Right lobe of liver (tissue), 6 donors: ENCODE data around the gene PGAM1. TPM values are rescaled to one million over a fixed set of nuclear protein-coding genes. Genes with fewer than 3 reads are reported as not detected.

ENCODE experiments used
- ATAC-seq, 4 donors: fragments of 200-7000 bp; cut with Tn5 transposase; one replicate each; pipeline ENCODE4 v1.9.1; 2020; ENCODE audit warnings: mild to moderate bottlenecking in 4 of 4, moderate library complexity in 4 of 4
- DNase-seq, 3 donors: peaks; one replicate each; pipeline ENCODE4 v3.0.0-alpha.2; 2020
- H3K27ac ChIP-seq, 3 donors: fragments of 200-600 bp; one replicate each; pipeline ENCODE4 v1.8.0; 2022
- H3K27me3 ChIP-seq, 2 donors: fragments of 200-600 bp; one replicate each; pipeline ENCODE4 v1.8.0; 2022
- H3K36me3 ChIP-seq, 4 donors: fragments of 200-600 bp; sonication (generic) in 1 of 4; one replicate each; pipeline versions ENCODE4 v1.5.1 to v1.8.0; 2017 to 2022; ENCODE audit warnings: control low read depth in 1 of 4
- H3K4me1 ChIP-seq, 4 donors: fragments of 200-600 bp; sonication (generic) in 1 of 4; one replicate each; pipeline versions ENCODE4 v1.5.1 to v1.8.0; 2017 to 2022; ENCODE audit warnings: control low read depth in 1 of 4
- H3K4me3 ChIP-seq, 3 donors: fragments of 200-600 bp; one replicate each; pipeline ENCODE4 v1.8.0; 2022
- H3K9me3 ChIP-seq, 4 donors: fragments of 200-600 bp; sonication (generic) in 1 of 4; one replicate each; pipeline versions ENCODE4 v1.5.1 to v1.8.0; 2017 to 2022; ENCODE audit warnings: control low read depth in 1 of 4
- POLR2A ChIP-seq: fragments of 450-650 bp; IDR thresholded peaks from one replicate; pipeline ENCODE4 v1.6.1; 2017; ENCODE audit warnings: antibody characterized with exemption, mild to moderate bottlenecking
- WGBS: methylation state at CpG from one replicate; pipeline ENCODE4 v1.1.6; 2018; ENCODE audit warnings: low coverage, low lambda C conversion rate; ENCODE audit not compliant: insufficient coverage; ENCODE audit errors: missing lambda C conversion rate; 5-methylcytosine and 5-hydroxymethylcytosine counted together
- intact Hi-C, 2 donors: fragments of 100-400 bp; cut with DNase I; formaldehyde crosslinking; loops; one replicate each; pipeline versions ENCODE4 v1.11.2 to v1.14.1; 2022
- total RNA-seq, 6 experiments: library from RNA; depleted of rRNA in 2 of 6; stranded (reverse); fragments of >200 nt in 2 of 6; fragmentation: NEBNext Ultra II Directional in 3 of 6; extraction: Animal tissue kit (Norgen Biotek cat#: 25700) in 3 of 6; gene quantifications; one replicate each; pipeline versions ENCODE4 v1.1.0 to v1.2.4, GENCODE V29; 2016 to 2023
- TF ChIP-seq, protein P1 (sequence below), 4 donors: fragments of 200-600 bp in 3 of 4; fragments of 450-650 bp in 1 of 4; IDR thresholded peaks; one replicate each; pipeline versions ENCODE4 v1.5.1 to v1.8.0; 2016 to 2022; ENCODE audit warnings: antibody characterized with exemption in 4 of 4, mild to moderate bottlenecking in 2 of 4
- donor health status: DM: no; HTN: yes; CAD: no.
- donor health status: DM: no; HTN: no; CAD: no.
- donor health status: DM: no; HTN: no; CAD: no.
- donor health status: DM: no; HTN: yes; CAD: no.
- donor health status: DM: no; HTN: yes; CAD: no.

PGAM1 gene
- total RNA-seq, 6 experiments from 2014 or later: 100 to 228 (median 162) TPM

DNA sequence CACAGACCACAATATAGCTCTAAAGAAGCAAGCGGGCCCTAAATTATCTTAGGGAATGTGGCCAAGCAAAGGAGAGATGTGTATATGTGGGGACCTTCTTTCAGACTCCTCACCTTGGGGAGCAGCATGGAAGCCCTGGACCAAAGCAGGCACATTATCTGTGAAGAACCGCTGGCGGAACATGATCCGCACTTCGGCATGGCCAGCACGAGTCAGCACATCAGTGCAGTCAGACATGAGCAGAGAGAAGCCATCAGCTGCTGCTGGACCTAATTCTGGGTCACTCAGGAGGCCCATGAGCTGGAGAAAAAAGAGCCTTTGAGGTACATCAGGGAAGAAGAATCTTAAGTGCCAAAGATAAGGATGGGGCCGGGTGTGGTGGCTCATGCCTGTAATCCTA is 33.9 kb downstream of the PGAM1 start:
- no peaks in the 10 kb centered on the region for H3K27me3 ChIP-seq
- peaks cover 6 to 77% (median 42%) of the 10 kb centered on the region in 4 donors for H3K36me3 ChIP-seq
- no peaks in the 10 kb centered on the region for H3K9me3 ChIP-seq
- WGBS: 74% methylated on average over 6 of the region's 7 CpGs
- H3K4me3 ChIP-seq: no peak overlapping the region
- no peak for ATAC-seq
- peaks cover 0 to 6% (median 1%) of the 10 kb centered on the region in 4 donors for H3K4me1 ChIP-seq
- TF ChIP-seq, protein P1, sequence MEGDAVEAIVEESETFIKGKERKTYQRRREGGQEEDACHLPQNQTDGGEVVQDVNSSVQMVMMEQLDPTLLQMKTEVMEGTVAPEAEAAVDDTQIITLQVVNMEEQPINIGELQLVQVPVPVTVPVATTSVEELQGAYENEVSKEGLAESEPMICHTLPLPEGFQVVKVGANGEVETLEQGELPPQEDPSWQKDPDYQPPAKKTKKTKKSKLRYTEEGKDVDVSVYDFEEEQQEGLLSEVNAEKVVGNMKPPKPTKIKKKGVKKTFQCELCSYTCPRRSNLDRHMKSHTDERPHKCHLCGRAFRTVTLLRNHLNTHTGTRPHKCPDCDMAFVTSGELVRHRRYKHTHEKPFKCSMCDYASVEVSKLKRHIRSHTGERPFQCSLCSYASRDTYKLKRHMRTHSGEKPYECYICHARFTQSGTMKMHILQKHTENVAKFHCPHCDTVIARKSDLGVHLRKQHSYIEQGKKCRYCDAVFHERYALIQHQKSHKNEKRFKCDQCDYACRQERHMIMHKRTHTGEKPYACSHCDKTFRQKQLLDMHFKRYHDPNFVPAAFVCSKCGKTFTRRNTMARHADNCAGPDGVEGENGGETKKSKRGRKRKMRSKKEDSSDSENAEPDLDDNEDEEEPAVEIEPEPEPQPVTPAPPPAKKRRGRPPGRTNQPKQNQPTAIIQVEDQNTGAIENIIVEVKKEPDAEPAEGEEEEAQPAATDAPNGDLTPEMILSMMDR (IDR thresholded peaks at IDR 0.05): no peak
- TF ChIP-seq POLR2A: no peak
- no peak for DNase-seq
- no peak overlapping the region for H3K27ac ChIP-seq
- intact Hi-C loops: loop anchor here (5.0 to 10.0 kb wide), 2 partner anchors 85 to 92 kb away; no protein-coding TSS in a partner anchor

DNA sequence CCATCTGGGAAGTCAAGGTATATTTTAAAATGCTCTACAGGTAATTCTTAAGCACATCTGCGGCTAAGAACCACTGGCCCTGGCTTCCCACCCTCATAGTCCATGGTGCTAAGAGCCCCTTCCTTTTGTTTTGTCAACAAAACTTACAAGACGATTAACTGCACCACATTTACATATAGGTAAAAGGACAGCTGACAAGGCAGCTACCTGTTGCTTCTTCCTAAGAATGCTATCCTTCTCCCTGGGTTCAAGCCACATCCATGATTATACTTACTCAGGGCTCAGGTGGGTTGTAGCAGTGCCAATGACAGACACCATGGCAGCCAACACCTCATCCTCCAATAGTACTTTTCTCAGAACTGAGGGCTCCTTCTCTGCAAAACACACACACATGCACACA is 36.3 kb downstream of the PGAM1 start:
- no peak for ATAC-seq
- no peak for TF ChIP-seq POLR2A
- no peak overlapping the region for H3K4me3 ChIP-seq
- H3K27ac ChIP-seq: no peak overlapping the region
- H3K4me1 ChIP-seq: peaks cover 0 to 5% (median 0%) of the 10 kb centered on the region in 4 donors
- DNase-seq: no peak
- peaks cover 6 to 79% (median 45%) of the 10 kb centered on the region in 4 donors for H3K36me3 ChIP-seq
- 90% methylated on average over 2 of the region's 2 CpGs for WGBS
- H3K9me3 ChIP-seq: no peaks in the 10 kb centered on the region
- intact Hi-C loops: loop anchor here (5.0 to 10.0 kb wide), 2 partner anchors 82 to 90 kb away; no protein-coding TSS in a partner anchor
- H3K27me3 ChIP-seq: no peaks in the 10 kb centered on the region

DNA sequence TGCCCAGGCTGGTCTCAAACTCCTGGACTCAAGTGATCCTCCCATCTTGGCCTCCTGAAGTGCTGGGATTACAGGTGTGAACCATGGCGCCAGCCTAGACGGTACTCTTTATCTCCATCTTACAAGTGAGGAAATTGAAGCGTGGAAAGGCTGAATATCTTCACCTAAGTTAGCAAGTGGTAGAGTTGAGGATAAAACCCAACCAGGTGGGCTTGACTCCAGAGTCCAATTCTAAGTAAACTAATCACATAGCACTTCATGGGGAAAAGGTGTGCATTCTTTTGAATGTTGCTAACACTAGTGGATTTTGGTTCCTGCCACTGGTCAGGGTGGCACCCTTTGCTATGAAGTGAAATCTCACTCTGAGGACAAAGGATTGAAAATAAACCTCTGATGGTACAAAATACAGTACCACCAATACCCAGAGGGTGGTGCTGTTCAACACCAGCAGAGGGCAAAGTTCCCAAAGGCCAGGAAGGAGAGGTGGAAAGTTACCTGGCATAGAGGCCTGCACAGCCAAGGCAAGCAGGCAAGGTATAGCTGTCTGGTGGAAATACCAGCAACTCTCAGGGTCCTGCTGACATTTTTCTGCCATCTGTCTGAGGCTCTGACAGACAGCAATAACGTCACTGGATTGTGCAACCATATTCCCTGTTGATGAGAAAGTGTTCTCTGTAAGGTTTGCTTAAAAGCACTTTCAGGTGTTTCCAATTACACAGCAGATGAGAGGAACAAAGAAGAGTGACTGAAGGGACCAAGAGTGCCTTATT is 37.6 kb downstream of the PGAM1 start:
- peaks cover 6 to 82% (median 44%) of the 10 kb centered on the region in 4 donors for H3K36me3 ChIP-seq
- WGBS: 62% methylated on average over 4 of the region's 4 CpGs
- peaks cover 0 to 5% (median 0%) of the 10 kb centered on the region in 4 donors for H3K4me1 ChIP-seq
- DNase-seq (peak in 1 of 3 donors; percentile 61), ATAC-seq (peak; percentile 92 to 97 (median 92))
- TF ChIP-seq, protein P1 (IDR thresholded peaks at IDR 0.05): peak; percentile 84 to 89 (median 88)
- no peak for TF ChIP-seq POLR2A
- no peaks in the 10 kb centered on the region for H3K9me3 ChIP-seq
- no peak overlapping the region for H3K4me3 ChIP-seq
- intact Hi-C loops: loop anchor here (5.0 to 10.0 kb wide), 2 partner anchors 81 to 89 kb away; no protein-coding TSS in a partner anchor
- H3K27me3 ChIP-seq: no peaks in the 10 kb centered on the region
- no peak overlapping the region for H3K27ac ChIP-seq

DNA sequence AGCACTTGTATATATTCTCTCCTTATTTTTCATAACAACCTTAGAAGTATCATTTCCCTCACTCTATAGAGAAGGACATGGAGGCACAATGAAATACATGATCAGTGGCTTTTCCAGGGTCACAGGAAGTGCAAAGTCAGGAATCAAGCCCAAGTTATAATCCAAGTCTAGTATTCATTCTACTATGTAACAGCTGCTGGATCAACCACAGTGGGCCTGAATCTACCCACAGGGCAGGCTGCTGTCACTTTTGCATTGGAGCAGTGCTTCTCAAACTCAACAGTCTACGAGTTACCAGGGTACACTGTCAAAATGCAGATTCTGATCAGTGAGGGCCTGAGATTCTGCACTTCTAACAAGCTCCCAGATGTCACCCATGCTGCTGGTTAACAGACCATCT is 38.2 kb downstream of the PGAM1 start:
- intact Hi-C loops: loop anchor here (5.0 to 10.0 kb wide), 2 partner anchors 81 to 88 kb away; no protein-coding TSS in a partner anchor
- ATAC-seq: no peak
- Histone ChIP-seq H3K27ac (no peak overlapping the region), H3K4me1 (peaks cover 0 to 5% (median 0%) of the 10 kb centered on the region in 4 donors), H3K27me3 (no peaks in the 10 kb centered on the region), H3K9me3 (no peaks in the 10 kb centered on the region), H3K36me3 (peaks cover 5 to 82% (median 38%) of the 10 kb centered on the region in 4 donors), H3K4me3 (no peak overlapping the region)
- TF ChIP-seq, protein P1 (IDR thresholded peaks at IDR 0.05): no peak
- TF ChIP-seq POLR2A: no peak
- no CpG with 5 or more reads among the region's 1 CpG for WGBS
- DNase-seq: no peak

DNA sequence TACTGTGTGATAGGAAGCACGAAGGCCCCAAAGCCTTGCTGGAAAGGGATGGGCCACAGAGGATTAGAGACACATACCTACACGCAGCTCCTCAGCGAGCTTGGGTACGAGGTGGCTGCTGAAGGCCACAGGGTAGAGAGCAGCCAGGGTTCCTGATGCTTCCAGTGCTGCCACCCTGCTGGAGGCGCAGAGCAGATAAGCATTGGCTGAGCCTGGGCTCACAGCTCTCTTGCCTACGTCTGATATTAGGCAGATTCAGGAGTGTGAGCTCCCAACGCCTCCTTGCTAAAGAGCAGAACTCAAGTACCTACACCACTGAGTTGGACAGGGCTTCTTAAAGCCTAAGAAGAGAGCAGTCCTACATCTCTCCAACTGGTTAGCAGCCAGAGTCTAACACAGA is 40.0 kb downstream of the PGAM1 start:
- WGBS: no CpG with 5 or more reads among the region's 7 CpGs
- H3K27me3 ChIP-seq: no peaks in the 10 kb centered on the region
- no peak overlapping the region for H3K27ac ChIP-seq
- ATAC-seq (no peak), DNase-seq (no peak)
- H3K4me3 ChIP-seq: no peak overlapping the region
- intact Hi-C loops: loop anchor here in 1 of 2 donors (10.0 kb wide), 1 partner anchor 79 kb away; no protein-coding TSS in a partner anchor
- TF ChIP-seq, protein P1 (IDR thresholded peaks at IDR 0.05): no peak
- TF ChIP-seq POLR2A: no peak
- peaks cover 0 to 5% (median 0%) of the 10 kb centered on the region in 4 donors for H3K4me1 ChIP-seq
- H3K9me3 ChIP-seq: no peaks in the 10 kb centered on the region
- H3K36me3 ChIP-seq: peaks cover 5 to 81% (median 32%) of the 10 kb centered on the region in 4 donors
